ENCODE results near the gene TRPC4AP. TPM values are rescaled to one million over a fixed set of nuclear protein-coding genes. Genes with fewer than 3 reads are reported as not detected.
A peak's percentile ranks its signal among the peaks of the same experiment; 100 is the strongest.
"Not testable (repeated sequence)": the region's sequence is repeated elsewhere in the genome, so short reads cannot be mapped to it uniquely, and the experiment has no call there.

The TRPC4AP gene
- total RNA-seq, 1 donor from 2014 or later, result 52.2 TPM

DNA sequence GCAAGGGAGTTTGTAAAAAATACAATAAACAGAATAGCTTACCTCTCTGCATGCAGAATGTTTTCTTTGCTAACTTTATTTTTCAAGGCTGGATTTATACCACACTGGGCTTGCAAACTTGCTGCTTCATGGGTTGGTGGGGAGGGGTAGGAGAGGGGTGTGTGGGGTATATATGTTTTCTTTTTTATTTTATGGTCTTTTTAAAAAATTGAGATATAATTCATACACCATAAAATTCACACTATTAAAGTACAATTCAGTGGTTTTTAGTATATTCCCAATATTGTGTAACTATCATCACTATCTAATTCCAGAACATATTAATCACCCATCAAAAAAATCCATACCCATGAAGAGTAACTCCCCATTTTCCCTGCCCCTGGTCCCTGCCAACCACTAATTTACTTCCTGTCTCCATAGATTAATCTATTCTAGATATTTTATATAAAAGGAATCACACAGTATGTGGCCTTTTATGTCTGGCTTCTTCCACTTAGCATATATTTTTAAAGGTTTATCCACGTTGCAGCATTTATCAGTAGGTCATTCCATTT, 14.3 kb upstream of the TRPC4AP start:
- no peak for FAIRE-seq
- no peak for DNase-seq (ENCODE audit: low spot score in 2 of 2)

DNA sequence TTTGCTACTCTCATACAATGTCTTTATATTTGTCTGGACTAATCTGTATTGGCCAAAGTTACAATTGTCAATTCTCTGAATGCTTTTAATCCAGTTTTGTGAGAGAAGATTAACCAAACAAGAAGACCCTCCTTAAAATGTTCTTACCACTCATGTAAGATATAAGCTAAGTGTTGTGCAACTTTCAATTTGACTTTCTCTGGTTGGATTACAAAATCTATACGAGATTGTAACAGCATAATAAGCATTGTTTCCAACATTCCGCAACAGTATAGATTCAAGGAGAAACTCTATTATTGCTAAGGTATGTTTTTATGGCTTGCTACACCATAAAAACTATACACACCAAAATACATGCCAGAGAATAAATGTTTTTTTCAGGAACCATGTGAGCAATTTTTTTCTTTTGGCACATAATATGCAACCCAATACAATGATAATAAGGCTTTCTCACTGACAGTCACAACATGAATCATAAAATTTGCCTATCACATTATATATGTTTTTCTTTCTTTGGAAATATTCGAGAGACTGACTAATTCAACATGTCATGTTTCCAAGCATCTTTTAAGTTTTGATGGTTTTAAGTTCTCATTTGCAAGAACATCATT, 12.2 kb upstream of the TRPC4AP start:
- FAIRE-seq (no peak), DNase-seq (ENCODE audit: low spot score in 2 of 2) (no peak)

- no peak for DNase-seq (ENCODE audit: low spot score in 2 of 2)
- no peak for FAIRE-seq
Observed at GRCh38 chr20:35101620-35102019, 9.0 kb upstream of the TRPC4AP start.

DNA sequence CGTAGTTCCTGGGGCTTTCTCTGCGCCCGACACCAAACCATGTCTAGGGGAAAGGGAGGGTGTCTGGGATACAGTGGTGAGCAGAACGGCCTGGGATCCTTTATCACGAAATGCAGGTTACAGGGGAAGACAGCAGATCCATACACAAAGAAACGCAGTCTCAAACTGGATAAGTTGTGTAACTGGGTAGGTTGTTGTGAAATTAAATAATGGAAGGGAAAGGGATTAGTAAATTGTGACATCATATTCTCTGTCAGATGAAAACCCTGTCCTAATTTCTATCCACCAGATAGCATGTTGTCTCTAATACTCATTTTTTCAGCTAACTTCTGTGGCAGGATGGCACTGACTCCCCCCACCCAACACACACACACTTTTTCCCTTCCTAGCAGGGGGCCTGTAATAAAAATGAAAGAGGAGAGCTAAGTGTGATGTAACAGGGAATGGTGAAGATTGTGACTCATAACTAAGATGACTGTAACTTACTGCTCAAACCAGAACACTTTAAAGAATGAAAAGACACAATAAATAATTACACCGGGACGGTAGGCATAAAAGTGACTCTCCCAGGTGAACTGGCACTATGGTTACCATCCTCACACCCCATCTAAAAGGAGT, 769 bp upstream of the TRPC4AP start:
- DNase-seq (ENCODE audit: low spot score in 2 of 2) (no peak), FAIRE-seq (no peak)

DNA sequence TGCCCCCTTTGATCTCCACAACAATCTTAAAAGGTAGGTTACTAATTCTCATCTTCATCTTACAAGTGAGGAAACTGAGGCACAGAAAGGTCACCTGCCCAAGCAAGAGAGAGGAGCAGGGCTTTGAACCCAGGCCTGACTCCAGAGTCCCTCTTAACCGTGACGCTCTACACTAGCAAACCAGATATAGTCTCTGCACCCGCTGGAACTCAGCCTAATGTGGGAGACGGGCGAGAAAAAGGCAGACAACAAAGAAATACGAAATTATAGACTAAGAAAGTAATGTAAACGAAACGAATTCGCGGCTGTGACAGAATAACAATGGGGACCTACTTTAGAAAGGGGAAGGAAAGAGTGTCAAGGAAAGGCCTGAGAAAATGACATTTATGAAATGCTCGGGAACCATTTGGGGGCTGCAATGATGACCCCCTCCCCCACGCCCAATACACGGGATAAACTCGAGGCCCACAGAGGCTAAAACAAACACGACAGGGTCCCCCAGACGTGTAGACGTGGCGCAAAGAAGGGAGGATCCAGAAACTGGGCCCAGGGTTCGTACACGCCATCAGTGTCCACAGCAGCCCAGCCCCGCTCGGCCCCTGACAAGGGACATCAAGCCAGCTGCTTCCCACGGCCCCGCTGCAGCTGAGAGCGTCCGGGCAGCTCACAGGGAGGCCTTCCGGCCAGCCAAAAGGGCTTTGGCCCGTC, 637 bp downstream of the TRPC4AP start:
- peak in 1 of 2 donors; percentile 17 for DNase-seq (ENCODE audit: low spot score in 2 of 2)
- FAIRE-seq, result no peak

- FAIRE-seq (no peak), DNase-seq (ENCODE audit: low spot score in 2 of 2) (no peak)
Observed at GRCh38 chr20:35088231-35089145, 4.1 kb downstream of the TRPC4AP start.

GRCh38 chr20:35087791-35088190, 4.8 kb downstream of the TRPC4AP start:
- no peak for FAIRE-seq

DNA sequence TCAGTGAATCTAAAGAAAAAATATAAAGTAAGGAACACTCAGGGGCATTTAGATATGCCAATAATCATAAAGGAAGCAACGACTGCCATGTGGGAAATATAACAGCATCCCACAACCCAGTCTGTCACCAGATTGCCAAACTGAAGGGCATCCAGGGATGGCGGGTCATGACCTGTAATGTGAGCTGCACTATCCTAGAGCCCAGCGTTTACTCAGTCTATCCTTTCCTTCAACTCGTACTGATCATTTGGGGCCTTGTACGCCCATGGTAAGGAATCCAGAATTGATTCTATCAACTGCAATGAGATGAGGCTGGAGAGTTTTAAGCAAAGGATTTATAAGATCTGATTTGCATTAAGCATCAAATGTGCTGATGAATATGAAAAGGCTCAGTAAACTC, 5.3 kb downstream of the TRPC4AP start:
- FAIRE-seq, result no peak
- DNase-seq (ENCODE audit: low spot score in 2 of 2), result no peak

More at GRCh38 chr20:35087791-35088190, 4.8 kb downstream of the TRPC4AP start:
- DNase-seq (ENCODE audit: low spot score in 2 of 2), result no peak

GRCh38 chr20:35085477-35086225, 7.0 kb downstream of the TRPC4AP start:
- FAIRE-seq (no peak), DNase-seq (ENCODE audit: low spot score in 2 of 2) (no peak)

DNA sequence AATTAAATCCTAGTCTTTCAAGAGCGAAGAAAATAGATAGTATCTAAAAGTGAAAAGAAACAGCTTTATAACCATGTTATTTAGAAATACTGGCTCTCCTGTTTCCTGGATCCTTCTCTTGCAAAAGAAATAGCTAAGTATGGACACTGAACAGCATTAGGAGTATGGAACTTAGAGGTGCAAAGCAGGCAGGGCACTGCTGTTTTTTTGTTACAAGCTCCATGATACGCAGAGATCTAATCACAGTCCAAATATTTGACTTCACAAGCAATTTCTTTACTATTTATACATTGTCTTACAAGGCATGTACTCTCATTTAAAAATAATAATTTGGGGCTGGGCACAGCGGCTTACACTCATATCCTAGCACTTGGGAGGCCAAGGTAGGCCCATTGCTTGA, 7.6 kb downstream of the TRPC4AP start:
- FAIRE-seq, result no peak

DNA sequence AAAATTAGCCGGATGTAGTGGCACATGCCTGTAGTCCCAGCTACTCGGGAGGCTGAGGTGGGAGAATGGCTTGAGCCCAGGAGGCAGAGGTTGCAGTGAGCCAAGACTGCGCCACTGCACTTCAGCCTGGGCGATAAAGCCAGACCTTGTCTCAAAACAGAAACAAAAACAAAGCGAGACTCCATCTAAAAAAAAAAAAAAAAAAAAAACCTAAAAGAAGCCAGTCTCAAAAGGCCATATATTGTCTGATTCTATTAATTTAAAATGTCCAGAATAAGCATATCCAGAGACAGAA, 12.3 kb downstream of the TRPC4AP start:
- FAIRE-seq; DNase-seq (ENCODE audit: low spot score in 2 of 2): not testable (repeated sequence)

More for the DNA sequence above, 7.6 kb downstream of the TRPC4AP start:
- DNase-seq (ENCODE audit: low spot score in 2 of 2), result no peak

GRCh38 chr20:35079472-35080347, 12.9 kb downstream of the TRPC4AP start:
- FAIRE-seq (no peak), DNase-seq (ENCODE audit: low spot score in 2 of 2) (no peak)

- DNase-seq (ENCODE audit: low spot score in 2 of 2), result no peak
- FAIRE-seq, result no peak
Observed at GRCh38 chr20:35077872-35078271, 14.7 kb downstream of the TRPC4AP start.

- FAIRE-seq, result no peak
- DNase-seq (ENCODE audit: low spot score in 2 of 2), result no peak
Observed at GRCh38 chr20:35077341-35077740, 15.3 kb downstream of the TRPC4AP start.

- not testable (repeated sequence) for DNase-seq (ENCODE audit: low spot score in 2 of 2); FAIRE-seq
Observed at GRCh38 chr20:35071436-35072153, 21.0 kb downstream of the TRPC4AP start.

DNA sequence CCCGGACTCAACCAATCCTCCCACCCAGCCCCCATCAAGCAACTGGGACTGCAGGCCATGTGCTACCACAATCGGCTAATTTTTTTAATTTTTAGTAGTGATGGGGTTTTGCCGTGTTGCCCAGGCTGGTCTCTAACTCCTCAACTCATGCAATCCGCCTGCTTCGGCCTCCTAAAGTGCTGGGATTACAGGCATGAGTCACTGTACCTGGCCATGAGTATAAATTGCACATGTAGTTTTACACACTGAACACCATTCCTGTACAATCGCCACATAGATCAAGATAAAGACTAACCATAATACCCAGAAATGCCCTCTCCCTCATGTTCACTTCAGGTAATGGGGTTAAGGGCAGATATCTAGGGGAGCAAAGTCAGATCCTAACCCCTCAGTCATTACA, 26.4 kb downstream of the TRPC4AP start:
- DNase-seq (ENCODE audit: low spot score in 2 of 2) (no peak), FAIRE-seq (no peak)

DNA sequence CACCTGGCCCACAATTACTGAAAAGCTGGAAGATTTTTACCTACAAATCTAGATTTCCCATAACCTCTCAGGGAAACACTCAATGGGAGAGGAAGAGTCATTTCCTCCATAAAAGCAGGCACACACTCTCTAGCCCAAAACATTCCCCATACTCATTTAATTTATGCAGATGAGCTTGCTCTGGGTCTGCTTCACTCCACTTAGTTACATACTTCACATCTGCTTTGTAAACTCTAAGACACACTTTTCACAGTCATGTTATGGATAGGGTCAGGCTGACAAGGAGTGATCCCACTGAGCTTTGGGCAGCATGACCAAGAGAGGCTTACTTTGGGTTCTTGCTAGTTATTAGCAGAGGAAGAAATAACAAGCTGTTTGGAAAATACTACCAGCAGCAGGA, 27.4 kb downstream of the TRPC4AP start:
- FAIRE-seq, result no peak

GRCh38 chr20:35063168-35063567, 29.4 kb downstream of the TRPC4AP start:
- FAIRE-seq, result no peak
- no peak for DNase-seq (ENCODE audit: low spot score in 2 of 2)

More for the DNA sequence above, 27.4 kb downstream of the TRPC4AP start:
- DNase-seq (ENCODE audit: low spot score in 2 of 2), result no peak

Measured in frontal cortex (tissue), 4 donors.